Hepatocyte (in vitro differentiated cells): Measurements from ENCODE around the gene MC1R.

Experiments used
- CTCF ChIP-seq: fragments of 200-600 bp; sonication (generic); IDR thresholded peaks from 2 replicates; pipeline ENCODE4 v1.5.1; 2016; ENCODE audit warnings: antibody characterized with exemption, mild to moderate bottlenecking; ENCODE audit not compliant: poor library complexity
- EZH2 ChIP-seq: fragments of 200-600 bp; sonication (generic); IDR thresholded peaks from 2 replicates; pipeline ENCODE4 v1.6.1; 2016; ENCODE audit warnings: antibody characterized with exemption, mild to moderate bottlenecking, borderline replicate concordance

GRCh38 chr16:89956505-89957215, 38.0 kb downstream of the MC1R start:
- no peak for TF ChIP-seq CTCF
- TF ChIP-seq EZH2, result no peak
